Body of pancreas (tissue), 4 donors: ENCODE results near the gene TMCO4.

ENCODE experiments used
- CTCF ChIP-seq, 7 experiments: fragments of 450-650 bp in 4 of 7; fragments of 200-600 bp in 3 of 7; sonication (generic) in 3 of 7; IDR thresholded peaks; one replicate each; pipeline ENCODE4 v1.5.1; 2016 to 2019; ENCODE audit warnings: antibody characterized with exemption in 7 of 7
- POLR2A ChIP-seq, 3 donors: fragments of 450-650 bp; IDR thresholded peaks; one replicate each; pipeline ENCODE4 v1.6.1; 2016; ENCODE audit warnings: antibody characterized with exemption in 3 of 3, mild to moderate bottlenecking in 2 of 3

GRCh38 chr1:19703280-19703679 is 96.4 kb downstream of the TMCO4 start:
- TF ChIP-seq POLR2A (IDR thresholded peaks at IDR 0.05) (no peak), CTCF (IDR thresholded peaks at IDR 0.05) (no peak)
